Uterus (tissue), 4 donors: Measurements from ENCODE around the gene WBP2. TPM values are rescaled to one million over a fixed set of nuclear protein-coding genes. Genes with fewer than 3 reads are reported as not detected.

ENCODE experiments used
- DNase-seq, 2 donors: peaks; one replicate each; pipeline ENCODE4 v3.0.0-alpha.2; 2019 to 2020
- H3K27ac ChIP-seq, 2 donors: fragments of 200-600 bp; sonication (generic); 1 replicate in 1 of 2; 2 replicates in 1 of 2; pipeline ENCODE4 v1.5.1; 2016 to 2018
- H3K27me3 ChIP-seq, 2 donors: fragments of 200-600 bp; sonication (generic); one replicate each; pipeline ENCODE4 v1.5.1; 2018 to 2019; ENCODE audit warnings: control low read depth in 1 of 2
- H3K36me3 ChIP-seq, 2 donors: fragments of 200-600 bp; sonication (generic); one replicate each; pipeline ENCODE4 v1.5.1; 2019; ENCODE audit warnings: control low read depth in 1 of 2
- H3K4me1 ChIP-seq, 2 donors: fragments of 200-600 bp; sonication (generic); one replicate each; pipeline ENCODE4 v1.5.1; 2018 to 2019; ENCODE audit warnings: control low read depth in 1 of 2
- H3K4me3 ChIP-seq, 2 donors: fragments of 200-600 bp; sonication (generic); 1 replicate in 1 of 2; 2 replicates in 1 of 2; pipeline ENCODE4 v1.5.1; 2018 to 2019; ENCODE audit warnings: mild to moderate bottlenecking in 1 of 2
- H3K9me3 ChIP-seq, 2 donors: fragments of 200-600 bp; sonication (generic); one replicate each; pipeline ENCODE4 v1.5.1; 2019; ENCODE audit warnings: control low read depth in 1 of 2
- CTCF ChIP-seq, 4 experiments: fragments of 200-600 bp in 2 of 4; fragments of 450-650 bp in 2 of 4; sonication (generic) in 2 of 4; IDR thresholded peaks; one replicate each; pipeline ENCODE4 v1.5.1; 2016 to 2019; ENCODE audit warnings: antibody characterized with exemption in 4 of 4, mild to moderate bottlenecking in 2 of 4, moderate library complexity in 1 of 4
- POLR2A ChIP-seq, 2 donors: fragments of 450-650 bp; IDR thresholded peaks; one replicate each; pipeline ENCODE4 v1.6.1; 2016; ENCODE audit warnings: antibody characterized with exemption in 2 of 2, mild to moderate bottlenecking in 1 of 2, moderate library complexity in 1 of 2
- intact Hi-C: fragments of 100-400 bp; cut with DNase I; formaldehyde crosslinking; loops from one replicate; pipeline ENCODE4 v1.15.1; 2023; ENCODE audit warnings: low total_unique reads
- total RNA-seq, 4 donors: library from RNA; depleted of rRNA in 3 of 4; stranded (reverse); fragments of >200 nt in 3 of 4; gene quantifications; one replicate each; pipeline versions ENCODE4 v1.1.0 to v1.2.4, GENCODE V29; 2014 to 2023
- donor health status: DM: yes; HTN: yes; CAD: no.

Gene WBP2
- total RNA-seq, 4 donors from 2014 or later, result 19.7 to 115 (median 34.5) TPM

DNA sequence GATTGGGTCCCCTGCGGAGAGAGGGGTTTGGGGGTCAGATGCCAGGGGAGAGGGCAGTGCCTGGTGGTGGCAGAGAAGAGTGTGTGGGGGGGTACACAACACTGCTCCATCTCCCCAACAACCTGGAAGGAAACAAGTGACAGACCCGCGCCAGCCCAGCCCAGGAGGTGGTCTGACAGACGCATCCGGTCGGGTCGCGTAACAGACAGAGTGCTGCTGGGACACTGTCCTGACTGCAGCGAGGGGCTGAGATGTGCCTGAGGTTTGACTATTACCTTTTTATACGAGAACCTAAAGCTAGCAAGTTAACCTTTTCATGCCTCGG is 27.1 kb downstream of the WBP2 start:
- Histone ChIP-seq H3K27ac (peak overlapping the region; percentile 81 to 82), H3K36me3 (no peaks in the 10 kb centered on the region), H3K27me3 (no peaks in the 10 kb centered on the region), H3K4me3 (peak overlapping the region in 1 of 2 donors; percentile 29), H3K4me1 (no peaks in the 10 kb centered on the region), H3K9me3 (no peaks in the 10 kb centered on the region)
- DNase-seq, result no peak
- no peak for TF ChIP-seq CTCF (IDR thresholded peaks at IDR 0.05)
- TF ChIP-seq POLR2A (IDR thresholded peaks at IDR 0.05), result no peak
- intact Hi-C loops, result no loop called here

DNA sequence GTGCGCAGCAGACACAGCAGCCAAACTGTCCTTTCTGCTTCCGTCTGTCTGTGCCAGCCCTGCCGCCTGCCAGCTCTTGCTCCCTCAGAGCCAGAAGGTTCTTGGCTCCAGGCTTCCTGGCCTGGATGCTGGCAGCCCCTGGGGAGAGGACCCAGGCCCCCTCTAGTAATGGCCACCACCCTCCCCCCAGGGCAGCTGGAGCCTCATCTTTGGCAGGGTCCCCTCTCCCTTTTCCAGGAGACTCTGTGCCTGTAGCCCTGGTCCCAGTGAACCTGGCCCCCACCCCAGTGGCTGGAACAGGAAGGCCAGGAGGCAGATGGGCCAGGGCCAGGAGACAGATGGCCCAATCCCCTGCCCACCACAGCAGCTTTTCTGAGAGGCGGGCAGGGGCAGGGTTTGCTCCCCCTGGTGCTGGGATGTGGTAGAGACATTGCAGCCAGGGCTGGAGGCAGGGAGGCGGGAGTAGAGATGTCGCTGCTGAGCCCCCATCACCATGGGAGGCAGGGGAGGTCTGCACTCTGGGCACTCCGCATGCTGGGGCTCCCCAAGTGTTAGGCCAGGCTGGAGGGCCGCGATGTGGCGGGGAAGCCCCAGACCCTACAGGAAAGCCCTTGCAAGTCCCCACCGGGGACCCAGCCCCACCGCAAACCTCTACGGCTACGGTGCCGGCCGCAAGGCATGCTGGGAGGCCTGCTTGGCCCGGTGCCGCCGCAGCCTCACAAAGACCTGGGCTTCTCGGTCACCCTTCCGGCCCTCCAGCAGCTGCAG is 27.6 kb downstream of the WBP2 start:
- H3K4me3 ChIP-seq, result peak overlapping the region; percentile 29 to 32
- DNase-seq, result peak; percentile 72 to 82
- TF ChIP-seq CTCF (IDR thresholded peaks at IDR 0.05), result peak; percentile 55 to 79 (median 72)
- TF ChIP-seq POLR2A (IDR thresholded peaks at IDR 0.05), result peak in 1 of 2 donors; percentile 11
- H3K27me3 ChIP-seq, result no peaks in the 10 kb centered on the region
- no peaks in the 10 kb centered on the region for H3K9me3 ChIP-seq
- H3K4me1 ChIP-seq, result peaks cover 0 to under 1% of the 10 kb centered on the region in 2 donors
- intact Hi-C loops, result no loop called here
- H3K36me3 ChIP-seq, result no peaks in the 10 kb centered on the region
- H3K27ac ChIP-seq, result peak overlapping the region; percentile 81 to 82

- no peaks in the 10 kb centered on the region for H3K36me3 ChIP-seq
- TF ChIP-seq POLR2A (IDR thresholded peaks at IDR 0.05) (no peak), CTCF (IDR thresholded peaks at IDR 0.05) (no peak)
Measured at GRCh38 chr17:75826561-75827307, 28.4 kb downstream of the WBP2 start.

GRCh38 chr17:75825748-75826370 is 29.3 kb downstream of the WBP2 start:
- Histone ChIP-seq H3K36me3 (no peaks in the 10 kb centered on the region), H3K4me3 (no peak overlapping the region), H3K27ac (peak overlapping the region in 1 of 2 donors; percentile 21), H3K27me3 (no peaks in the 10 kb centered on the region), H3K9me3 (no peaks in the 10 kb centered on the region), H3K4me1 (peaks cover 0 to 5% of the 10 kb centered on the region in 2 donors)
- DNase-seq, result no peak
- TF ChIP-seq CTCF (IDR thresholded peaks at IDR 0.05), result no peak
- no peak for TF ChIP-seq POLR2A (IDR thresholded peaks at IDR 0.05)
- intact Hi-C loops, result no loop called here

More at GRCh38 chr17:75826561-75827307, 28.4 kb downstream of the WBP2 start:
- intact Hi-C loops, result no loop called here
- Histone ChIP-seq H3K27ac (peak overlapping the region; percentile 81 to 82), H3K9me3 (no peaks in the 10 kb centered on the region), H3K4me1 (peaks cover 0 to 5% of the 10 kb centered on the region in 2 donors), H3K4me3 (no peak overlapping the region), H3K27me3 (no peaks in the 10 kb centered on the region)
- DNase-seq, result no peak
